Stimulated activated CD4-positive, alpha-beta T cell treated with anti-CD3 and anti-CD28 coated beads, Interleukin-1b, Interleukin-23, amount 100 ng/mL, for 24 hours (primary cell): ENCODE results near the gene CEP85.
"Not testable (repeated sequence)": the region's sequence is repeated elsewhere in the genome, so short reads cannot be mapped to it uniquely, and the experiment has no call there.

Source experiments
- DNase-seq, 4 experiments: peaks; one replicate each; pipeline ENCODE4 v3.0.0-alpha.2; 2020; ENCODE audit warnings: low read depth in 4 of 4, low spot score in 1 of 4

CEP85 gene

GRCh38 chr1:26307363-26307781, 73.4 kb downstream of the CEP85 start:
- DNase-seq, result no peak

GRCh38 chr1:26307966-26308899, 74.2 kb downstream of the CEP85 start:
- DNase-seq, result not testable (repeated sequence)

GRCh38 chr1:26314501-26314900, 80.5 kb downstream of the CEP85 start:
- DNase-seq, result no peak

- no peak for DNase-seq
Observed at GRCh38 chr1:26315874-26316850, 82.2 kb downstream of the CEP85 start.

- no peak for DNase-seq
Observed at GRCh38 chr1:26317146-26317545, 83.1 kb downstream of the CEP85 start.

- DNase-seq, result peak; percentile 36 to 58 (median 44)
Observed at GRCh38 chr1:26317612-26318337, 83.8 kb downstream of the CEP85 start, which contains the start of gene CD52. Gene CD52 (plus strand): TSS chr1:26317958. CDS start chr1:26318018, 60 bp downstream.

- DNase-seq, result no peak
Observed at GRCh38 chr1:26318338-26319064, 84.5 kb downstream of the CEP85 start.

- DNase-seq, result no peak
Observed at GRCh38 chr1:26320896-26321295, 86.9 kb downstream of the CEP85 start.

GRCh38 chr1:26321315-26322041, 87.5 kb downstream of the CEP85 start:
- DNase-seq, result peak; percentile 92 to 98 (median 96)

GRCh38 chr1:26322042-26322331, 88.0 kb downstream of the CEP85 start:
- DNase-seq, result no peak

- DNase-seq, result no peak
Observed at GRCh38 chr1:26323382-26323781, 89.4 kb downstream of the CEP85 start.

- DNase-seq, result no peak
Observed at GRCh38 chr1:26324550-26324949, 90.5 kb downstream of the CEP85 start.

GRCh38 chr1:26327956-26328362, 94.0 kb downstream of the CEP85 start:
- DNase-seq, result no peak
